ENCODE results near the gene NT5M. TPM values are rescaled to one million over a fixed set of nuclear protein-coding genes. Genes with fewer than 3 reads are reported as not detected.

Gene NT5M
- polyA plus RNA-seq, 2 of the 4 experiments (the other 2 are of a cell fraction), result 5.3 to 5.9 TPM

DNA sequence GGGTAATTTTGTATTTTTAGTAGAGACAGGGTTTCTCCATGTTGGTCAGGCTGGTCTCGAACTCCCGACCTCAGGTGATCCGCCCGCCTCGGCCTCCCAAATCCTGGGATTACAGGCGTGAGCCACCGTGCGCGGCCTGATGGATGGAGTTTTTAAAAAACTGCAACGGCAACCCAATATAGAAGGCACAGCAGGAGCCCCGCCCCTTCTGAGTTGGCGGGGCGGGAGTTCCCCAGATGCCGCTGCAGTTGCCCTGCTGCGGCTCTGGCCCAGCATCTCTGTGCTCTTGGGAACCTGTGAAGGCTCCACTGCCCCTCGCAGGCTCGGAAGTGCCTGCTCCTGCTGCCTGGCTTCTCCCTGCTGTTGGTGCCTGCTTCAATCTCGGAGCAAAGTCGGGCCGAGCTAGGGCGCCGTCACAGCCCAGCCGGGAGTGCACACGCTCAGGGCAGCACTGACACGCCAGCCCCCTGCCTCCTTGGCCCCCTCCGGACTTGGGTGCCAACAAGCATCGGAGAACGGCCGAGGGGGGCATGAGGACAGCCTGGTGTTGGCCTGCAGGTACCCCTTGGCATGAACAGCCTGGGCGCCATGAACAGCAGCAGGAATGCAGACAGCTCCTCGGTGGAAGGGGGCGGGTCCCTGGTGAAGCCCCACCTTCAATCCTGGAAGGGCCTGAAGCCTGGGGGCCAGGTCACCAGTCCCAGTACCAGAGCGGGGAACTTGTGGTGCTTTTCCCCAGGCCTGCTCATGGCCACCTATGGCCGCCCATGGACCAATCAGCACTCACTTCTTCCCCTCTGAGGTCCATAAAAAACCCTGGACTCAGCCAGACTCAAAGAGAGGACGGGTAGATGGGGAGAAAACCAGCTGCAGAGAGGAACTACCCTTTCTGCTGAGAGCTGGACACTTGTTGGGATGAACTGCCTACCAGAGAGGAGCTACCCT, 2.3 kb upstream of the NT5M start (continued):
- TF ChIP-seq JUNB (IDR thresholded peaks at IDR 0.05), result no peak
- TF ChIP-seq HEYL (CRISPR knock-in tag; IDR thresholded peaks at IDR 0.05), result no peak
- no peak; the same call in 1 of the 2 replicates for TF ChIP-seq HMGXB4 (CRISPR knock-in tag; IDR thresholded peaks at IDR 0.05; ENCODE audit: borderline replicate concordance)
- no peak for TF ChIP-seq EHF (CRISPR knock-in tag; IDR thresholded peaks at IDR 0.05)
- no peak for TF ChIP-seq NR3C1 (IDR thresholded peaks at IDR 0.05)
- peak; percentile 91; the same call in 1 of the 2 replicates for TF ChIP-seq CHD4 (IDR thresholded peaks at IDR 0.05; ENCODE audit: borderline replicate concordance)
- no peak for TF ChIP-seq GATA3 (IDR thresholded peaks at IDR 0.05; ENCODE audit: borderline replicate concordance)
- TF ChIP-seq FOSL2 (IDR thresholded peaks at IDR 0.05), result no peak
- TF ChIP-seq FOSL2 (CRISPR knock-in tag; IDR thresholded peaks at IDR 0.05), result no peak
- no peak for TF ChIP-seq ZSCAN20 (CRISPR knock-in tag; IDR thresholded peaks at IDR 0.05)
- TF ChIP-seq SREBF2 (IDR thresholded peaks at IDR 0.05), result 0 out of 2 replicates have a peak, but pooled peaks have one; percentile 17
- peak; percentile 74 for TF ChIP-seq PHF8 (IDR thresholded peaks at IDR 0.05; ENCODE audit: borderline replicate concordance, low read depth)
- TF ChIP-seq HDAC2 (IDR thresholded peaks at IDR 0.05), result no peak
- TF ChIP-seq HOXA7 (CRISPR knock-in tag; IDR thresholded peaks at IDR 0.05), result no peak
- TF ChIP-seq POLR2A (IDR thresholded peaks at IDR 0.05; ENCODE audit: low read length), result peak; percentile 61
- peak in 1 of 2 experiments; percentile 59; a peak in 1 of 5 replicates for TF ChIP-seq JUN (IDR thresholded peaks at IDR 0.05)
- TF ChIP-seq NFE2L2 (conservative IDR thresholded peaks at IDR 0.05; ENCODE audit: low read length), result no peak
- TF ChIP-seq CBX8 (IDR thresholded peaks at IDR 0.05), result no peak
- TF ChIP-seq TP53 (CRISPR knock-in tag; IDR thresholded peaks at IDR 0.05), result 0 out of 2 replicates have a peak, but pooled peaks have one; percentile 44
- no peak for TF ChIP-seq HES2 (IDR thresholded peaks at IDR 0.05)
- 0 out of 2 replicates have a peak, but pooled peaks have one; percentile 14 for TF ChIP-seq KDM5A (IDR thresholded peaks at IDR 0.05)
- no peak for TF ChIP-seq CBX2 (IDR thresholded peaks at IDR 0.05; ENCODE audit: borderline replicate concordance, low read depth)
- TF ChIP-seq, protein P1, sequence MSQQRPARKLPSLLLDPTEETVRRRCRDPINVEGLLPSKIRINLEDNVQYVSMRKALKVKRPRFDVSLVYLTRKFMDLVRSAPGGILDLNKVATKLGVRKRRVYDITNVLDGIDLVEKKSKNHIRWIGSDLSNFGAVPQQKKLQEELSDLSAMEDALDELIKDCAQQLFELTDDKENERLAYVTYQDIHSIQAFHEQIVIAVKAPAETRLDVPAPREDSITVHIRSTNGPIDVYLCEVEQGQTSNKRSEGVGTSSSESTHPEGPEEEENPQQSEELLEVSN (IDR thresholded peaks at IDR 0.05; ENCODE audit: borderline replicate concordance, low read depth), result peak; percentile 73
- TF ChIP-seq MAZ (IDR thresholded peaks at IDR 0.05; ENCODE audit: borderline replicate concordance, low read depth, low read length), result no peak
- peak; percentile 36; the same call in 1 of the 2 replicates for TF ChIP-seq TFCP2L1 (CRISPR knock-in tag; IDR thresholded peaks at IDR 0.05)
- TF ChIP-seq POLR2AphosphoS2 (conservative IDR thresholded peaks at IDR 0.05; ENCODE audit: low read length), result no peak
- TF ChIP-seq, protein P2, sequence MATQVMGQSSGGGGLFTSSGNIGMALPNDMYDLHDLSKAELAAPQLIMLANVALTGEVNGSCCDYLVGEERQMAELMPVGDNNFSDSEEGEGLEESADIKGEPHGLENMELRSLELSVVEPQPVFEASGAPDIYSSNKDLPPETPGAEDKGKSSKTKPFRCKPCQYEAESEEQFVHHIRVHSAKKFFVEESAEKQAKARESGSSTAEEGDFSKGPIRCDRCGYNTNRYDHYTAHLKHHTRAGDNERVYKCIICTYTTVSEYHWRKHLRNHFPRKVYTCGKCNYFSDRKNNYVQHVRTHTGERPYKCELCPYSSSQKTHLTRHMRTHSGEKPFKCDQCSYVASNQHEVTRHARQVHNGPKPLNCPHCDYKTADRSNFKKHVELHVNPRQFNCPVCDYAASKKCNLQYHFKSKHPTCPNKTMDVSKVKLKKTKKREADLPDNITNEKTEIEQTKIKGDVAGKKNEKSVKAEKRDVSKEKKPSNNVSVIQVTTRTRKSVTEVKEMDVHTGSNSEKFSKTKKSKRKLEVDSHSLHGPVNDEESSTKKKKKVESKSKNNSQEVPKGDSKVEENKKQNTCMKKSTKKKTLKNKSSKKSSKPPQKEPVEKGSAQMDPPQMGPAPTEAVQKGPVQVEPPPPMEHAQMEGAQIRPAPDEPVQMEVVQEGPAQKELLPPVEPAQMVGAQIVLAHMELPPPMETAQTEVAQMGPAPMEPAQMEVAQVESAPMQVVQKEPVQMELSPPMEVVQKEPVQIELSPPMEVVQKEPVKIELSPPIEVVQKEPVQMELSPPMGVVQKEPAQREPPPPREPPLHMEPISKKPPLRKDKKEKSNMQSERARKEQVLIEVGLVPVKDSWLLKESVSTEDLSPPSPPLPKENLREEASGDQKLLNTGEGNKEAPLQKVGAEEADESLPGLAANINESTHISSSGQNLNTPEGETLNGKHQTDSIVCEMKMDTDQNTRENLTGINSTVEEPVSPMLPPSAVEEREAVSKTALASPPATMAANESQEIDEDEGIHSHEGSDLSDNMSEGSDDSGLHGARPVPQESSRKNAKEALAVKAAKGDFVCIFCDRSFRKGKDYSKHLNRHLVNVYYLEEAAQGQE (IDR thresholded peaks at IDR 0.05), result no peak
- TF ChIP-seq FOXS1 (CRISPR knock-in tag; IDR thresholded peaks at IDR 0.05), result no peak
- no peak for TF ChIP-seq MYC (IDR thresholded peaks at IDR 0.05; ENCODE audit: borderline replicate concordance, low read length)
- TF ChIP-seq NPAS2 (CRISPR knock-in tag; IDR thresholded peaks at IDR 0.05; ENCODE audit: borderline replicate concordance), result no peak
- TF ChIP-seq ATOH8 (CRISPR knock-in tag; IDR thresholded peaks at IDR 0.05; ENCODE audit: low read depth), result no peak
- no peak for TF ChIP-seq ZNF302 (CRISPR knock-in tag; IDR thresholded peaks at IDR 0.05)
- no peak for TF ChIP-seq HOXB5 (CRISPR knock-in tag; IDR thresholded peaks at IDR 0.05)
- TF ChIP-seq FOSB (CRISPR knock-in tag; IDR thresholded peaks at IDR 0.05), result no peak
- no peak for TF ChIP-seq RFX5 (IDR thresholded peaks at IDR 0.05)
- no peak for TF ChIP-seq RAD21 (conservative IDR thresholded peaks at IDR 0.05 in 1 of 2, IDR thresholded peaks at IDR 0.05 in 1 of 2)
- TF ChIP-seq ZFP36 (IDR thresholded peaks at IDR 0.05; ENCODE audit: borderline replicate concordance, partially characterized antibody), result no peak
